ENCODE results near the gene RASSF8.

DNA sequence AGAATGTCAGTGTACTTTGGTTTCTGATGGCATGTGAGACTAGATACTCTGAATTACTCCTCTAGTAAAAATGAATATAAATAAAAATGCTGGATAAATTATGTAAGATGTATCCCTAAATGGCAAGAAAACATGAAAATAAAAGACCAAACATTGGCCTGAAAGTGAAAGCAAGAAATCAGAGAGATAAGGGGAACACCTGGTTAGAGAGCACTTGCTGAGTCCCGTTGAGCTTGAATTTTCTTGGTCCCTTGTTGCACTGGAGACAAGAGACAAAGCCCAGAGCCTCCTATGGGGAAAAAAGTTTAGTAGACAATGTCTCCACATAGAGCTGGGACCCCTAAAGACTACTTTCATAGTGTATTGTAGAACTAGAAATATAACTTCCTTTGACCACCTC lies 23.9 kb downstream of the RASSF8 start:
- TF ChIP-seq, protein P1, sequence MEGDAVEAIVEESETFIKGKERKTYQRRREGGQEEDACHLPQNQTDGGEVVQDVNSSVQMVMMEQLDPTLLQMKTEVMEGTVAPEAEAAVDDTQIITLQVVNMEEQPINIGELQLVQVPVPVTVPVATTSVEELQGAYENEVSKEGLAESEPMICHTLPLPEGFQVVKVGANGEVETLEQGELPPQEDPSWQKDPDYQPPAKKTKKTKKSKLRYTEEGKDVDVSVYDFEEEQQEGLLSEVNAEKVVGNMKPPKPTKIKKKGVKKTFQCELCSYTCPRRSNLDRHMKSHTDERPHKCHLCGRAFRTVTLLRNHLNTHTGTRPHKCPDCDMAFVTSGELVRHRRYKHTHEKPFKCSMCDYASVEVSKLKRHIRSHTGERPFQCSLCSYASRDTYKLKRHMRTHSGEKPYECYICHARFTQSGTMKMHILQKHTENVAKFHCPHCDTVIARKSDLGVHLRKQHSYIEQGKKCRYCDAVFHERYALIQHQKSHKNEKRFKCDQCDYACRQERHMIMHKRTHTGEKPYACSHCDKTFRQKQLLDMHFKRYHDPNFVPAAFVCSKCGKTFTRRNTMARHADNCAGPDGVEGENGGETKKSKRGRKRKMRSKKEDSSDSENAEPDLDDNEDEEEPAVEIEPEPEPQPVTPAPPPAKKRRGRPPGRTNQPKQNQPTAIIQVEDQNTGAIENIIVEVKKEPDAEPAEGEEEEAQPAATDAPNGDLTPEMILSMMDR (IDR thresholded peaks at IDR 0.05) = no peak
- TF ChIP-seq POLR2A (IDR thresholded peaks at IDR 0.05) = no peak

Data from esophagus squamous epithelium (tissue), 4 donors.